Adrenal gland (tissue), 12 donors: ENCODE data around the gene ANKRD13A. TPM values are rescaled to one million over a fixed set of nuclear protein-coding genes. Genes with fewer than 3 reads are reported as not detected.
A peak's percentile ranks its signal among the peaks of the same experiment; 100 is the strongest.

Experiments used
- DNase-seq, 7 donors: peaks; one replicate each; pipeline ENCODE4 v3.0.0-alpha.2; 2019 to 2020
- H3K27ac ChIP-seq, 5 donors: fragments of 200-600 bp; sonication (generic) in 4 of 5; 1 replicate in 3 of 5; 2 replicates in 2 of 5; pipeline versions ENCODE4 v1.5.1 to v1.8.0; 2016 to 2020; ENCODE audit warnings: mild to moderate bottlenecking in 1 of 5
- H3K27me3 ChIP-seq: fragments of 200-600 bp; 2 replicates; pipeline ENCODE4 v1.8.0; 2021
- H3K36me3 ChIP-seq, 2 donors: fragments of 200-600 bp; replicated peaks in 1 of 2; 1 replicate in 1 of 2; 2 replicates in 1 of 2; pipeline versions ENCODE4 v1.5.1 to v1.8.0; 2018 to 2022
- H3K4me1 ChIP-seq, 2 donors: fragments of 200-600 bp; replicated peaks in 1 of 2; 1 replicate in 1 of 2; 2 replicates in 1 of 2; pipeline versions ENCODE4 v1.5.1 to v1.8.0; 2018 to 2021
- H3K4me3 ChIP-seq, 4 donors: fragments of 200-600 bp; sonication (generic) in 3 of 4; one replicate each; pipeline ENCODE4 v1.5.1; 2016 to 2018
- H3K9me3 ChIP-seq, 3 donors: fragments of 200-600 bp; sonication (generic) in 1 of 3; replicated peaks in 1 of 3; 1 replicate in 2 of 3; 2 replicates in 1 of 3; pipeline versions ENCODE4 v1.5.1 to v1.8.0; 2016 to 2021
- CTCF ChIP-seq, 6 experiments: fragments of 450-650 bp in 4 of 6; fragments of 200-600 bp in 2 of 6; sonication (generic) in 1 of 6; IDR thresholded peaks; 1 replicate in 5 of 6; 2 replicates in 1 of 6; pipeline versions ENCODE4 v1.5.1 to v1.8.0; 2016 to 2021; ENCODE audit warnings: antibody characterized with exemption in 6 of 6, mild to moderate bottlenecking in 2 of 6, moderate library complexity in 1 of 6
- POLR2A ChIP-seq, 2 donors: fragments of 450-650 bp; IDR thresholded peaks; one replicate each; pipeline ENCODE4 v1.6.1; 2017; ENCODE audit warnings: antibody characterized with exemption in 2 of 2, mild to moderate bottlenecking in 2 of 2, moderate library complexity in 1 of 2
- WGBS, 4 donors: extraction: QIAGEN DNeasy Blood & Tissue Kit in 2 of 4; methylation state at CpG; one replicate each; pipeline versions ENCODE4 v1.1.5 to v1.1.7; 2013 to 2017; 5-methylcytosine and 5-hydroxymethylcytosine counted together
- intact Hi-C, 2 donors: fragments of 100-400 bp; cut with DNase I; formaldehyde crosslinking; loops; one replicate each; pipeline versions ENCODE4 v1.14.1 to v1.15.0; 2022 to 2023
- polyA plus RNA-seq, 3 donors: library from polyadenylated mRNA; stranded (reverse); fragments of 200-250 nt in 2 of 3; fragments of 350-450 nt in 1 of 3; fragmentation: Illumina TruSeq in 1 of 3; extraction: RNeasy Lipid Tissue Mini Kit (QIAGEN cat#74804) in 1 of 3; gene quantifications; one replicate each; pipeline ENCODE4 v1.2.3, GENCODE V29; 2013 to 2014
- total RNA-seq, 9 donors: library from RNA; depleted of rRNA in 4 of 9; stranded (reverse); fragments of >200 nt in 4 of 9; fragments of 120-200 nt in 1 of 9; fragmentation: NEBNext Ultra II Directional in 1 of 9; extraction: Animal tissue kit (Norgen Biotek cat#: 25700) in 1 of 9; gene quantifications; one replicate each; pipeline versions ENCODE4 v1.1.0 to v1.2.4, GENCODE V29; 2013 to 2023
- donor health status: healthy with polysubstance abuse.
- donor health status: Bipolar disorder and iron deficiency.
- donor health status: DM: yes; HTN: yes; CAD: no.
- donor health status: DM: no; HTN: no; CAD: no.
- donor health status: DM: no; HTN: no; CAD: no.
- donor health status: DM: yes; HTN: yes; CAD: no.

Gene ANKRD13A
- total and polyA plus RNA-seq, 12 donors = 17.1 to 84.5 (median 41.7) TPM

DNA sequence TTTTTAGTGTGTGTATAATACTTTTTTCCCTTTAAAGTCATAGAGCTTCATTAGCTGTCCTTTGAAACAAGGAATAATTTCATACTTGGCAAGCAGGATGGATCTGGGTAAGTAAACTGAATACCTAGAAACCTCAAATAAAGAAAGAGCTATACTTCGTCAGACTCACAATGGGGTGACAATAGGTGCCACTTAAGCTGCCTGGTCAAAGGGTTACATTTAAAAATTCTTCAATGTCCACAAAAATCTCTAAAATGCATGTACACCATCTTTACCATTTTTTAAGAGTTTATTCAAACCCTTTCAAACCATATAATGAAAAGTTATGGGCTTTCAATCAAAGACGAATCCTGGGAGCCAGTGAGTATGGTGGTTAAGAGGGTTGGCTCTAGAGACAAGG is 6.1 kb upstream of the ANKRD13A start:
- H3K4me1 ChIP-seq = peaks cover 9 to 33% of the 10 kb centered on the region in 2 donors
- intact Hi-C loops = no loop called here
- WGBS, 4 donors = 91 to 94% (median 92%) methylated on average over 2 of the region's 2 CpGs

GRCh38 chr12:109994401-109995175 is 4.6 kb upstream of the ANKRD13A start:
- peak overlapping the region in 3 of 5 donors; percentile 93 to 96 (median 93) for H3K27ac ChIP-seq
- WGBS, 4 donors = 45 to 56% (median 54%) methylated on average over 6 of the region's 6 CpGs
- TF ChIP-seq CTCF (IDR thresholded peaks at IDR 0.05) (no peak), POLR2A (IDR thresholded peaks at IDR 0.05) (no peak)
- peaks cover 0 to 14% of the 10 kb centered on the region in 2 donors for H3K36me3 ChIP-seq
- H3K27me3 ChIP-seq = no peaks in the 10 kb centered on the region
- peaks cover 9 to 40% of the 10 kb centered on the region in 2 donors for H3K4me1 ChIP-seq
- H3K4me3 ChIP-seq = peak overlapping the region in 2 of 4 donors; percentile 77 to 92
- intact Hi-C loops = loop anchor here in 1 of 2 donors (5.0 kb wide), 1 partner anchor 43 kb away; no protein-coding TSS in a partner anchor
- no peaks in the 10 kb centered on the region for H3K9me3 ChIP-seq
- DNase-seq = peak in 1 of 7 donors; percentile 15

More for the DNA sequence above, 6.1 kb upstream of the ANKRD13A start:
- Histone ChIP-seq H3K27me3 (no peaks in the 10 kb centered on the region), H3K27ac (no peak overlapping the region), H3K4me3 (no peak overlapping the region), H3K9me3 (no peaks in the 10 kb centered on the region), H3K36me3 (peaks cover 0 to 29% of the 10 kb centered on the region in 2 donors)
- TF ChIP-seq POLR2A (IDR thresholded peaks at IDR 0.05) (no peak), CTCF (IDR thresholded peaks at IDR 0.05) (no peak)
- DNase-seq = no peak

DNA sequence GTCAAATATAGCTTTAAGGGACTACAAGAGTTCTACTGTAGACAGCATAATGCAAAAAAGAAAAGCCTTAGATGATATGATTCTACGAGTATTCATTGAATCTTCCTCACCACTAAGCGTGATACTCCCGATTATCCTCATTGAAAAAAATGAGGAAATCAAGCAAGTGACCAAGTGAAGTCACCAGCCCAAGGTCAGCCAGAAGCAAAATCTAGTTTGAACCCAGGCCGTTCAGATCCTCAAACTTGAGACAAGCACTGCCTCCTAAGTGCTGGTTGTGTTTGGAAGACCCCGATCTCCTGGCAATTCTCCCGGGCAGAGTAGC is 3.9 kb upstream of the ANKRD13A start:
- peak in 1 of 7 donors; percentile 65 for DNase-seq
- intact Hi-C loops = loop anchor here in 1 of 2 donors (5.0 kb wide), 1 partner anchor 42 kb away; no protein-coding TSS in a partner anchor
- Histone ChIP-seq H3K4me3 (peak overlapping the region; percentile 48 to 92 (median 75)), H3K27ac (peak overlapping the region; percentile 58 to 96 (median 93)), H3K4me1 (peaks cover 14 to 43% of the 10 kb centered on the region in 2 donors), H3K9me3 (no peaks in the 10 kb centered on the region), H3K36me3 (peaks cover 0 to 7% of the 10 kb centered on the region in 2 donors), H3K27me3 (no peaks in the 10 kb centered on the region)
- TF ChIP-seq CTCF (IDR thresholded peaks at IDR 0.05) = no peak
- peak in 1 of 2 donors; percentile 48 for TF ChIP-seq POLR2A (IDR thresholded peaks at IDR 0.05)
- WGBS, 4 donors = 0 to 2% (median 1%) methylated on average over 5 to 6 of the region's 6 CpGs

GRCh38 chr12:109995686-109996482 is 3.3 kb upstream of the ANKRD13A start, which contains the start of gene GIT2:
Gene GIT2, minus strand, starts transcription at chr12:109996368. Its CDS starts 144 bp downstream, at chr12:109996224.
- Histone ChIP-seq H3K27ac (peak within 1 kb of the TSS; percentile 58 to 96 (median 93)), H3K4me1 (peaks cover 16 to 45% of the 10 kb centered on the region in 2 donors)
- intact Hi-C loops = loop anchor here in 1 of 2 donors (5.0 kb wide), 1 partner anchor 41 kb away; no protein-coding TSS in a partner anchor

More at GRCh38 chr12:109995686-109996482, 3.3 kb upstream of the ANKRD13A start, which contains the start of gene GIT2:
- DNase-seq = peak; percentile 93 to 97 (median 95)
- peak; percentile 80 to 94 for TF ChIP-seq POLR2A (IDR thresholded peaks at IDR 0.05)
- TF ChIP-seq CTCF (IDR thresholded peaks at IDR 0.05) = peak in 1 of 6 experiments; percentile 6
- Histone ChIP-seq H3K27me3 (no peaks in the 10 kb centered on the region), H3K9me3 (no peaks in the 10 kb centered on the region), H3K36me3 (peaks cover 0 to 2% of the 10 kb centered on the region in 2 donors), H3K4me3 (peak within 1 kb of the TSS; percentile 48 to 92 (median 75))
- 0 to 2% (median 1%) methylated on average over 7 to 65 of the region's 65 CpGs for WGBS, 4 donors
